Activated effector memory CD4-positive, alpha-beta T cell treated with anti-CD3 and anti-CD28 coated beads, Interleukin-2, amount 50 U/mL, for 16 hours (primary cell): ENCODE results near the gene GAB4.

ENCODE experiments used
- DNase-seq: peaks from one replicate; pipeline ENCODE4 v3.0.0-alpha.2; 2020

Gene GAB4

GRCh38 chr22:16987822-16988221, 20.2 kb downstream of the GAB4 start:
- DNase-seq, result no peak

- no peak for DNase-seq
Observed at GRCh38 chr22:16975155-16975885, 32.7 kb downstream of the GAB4 start.

DNA sequence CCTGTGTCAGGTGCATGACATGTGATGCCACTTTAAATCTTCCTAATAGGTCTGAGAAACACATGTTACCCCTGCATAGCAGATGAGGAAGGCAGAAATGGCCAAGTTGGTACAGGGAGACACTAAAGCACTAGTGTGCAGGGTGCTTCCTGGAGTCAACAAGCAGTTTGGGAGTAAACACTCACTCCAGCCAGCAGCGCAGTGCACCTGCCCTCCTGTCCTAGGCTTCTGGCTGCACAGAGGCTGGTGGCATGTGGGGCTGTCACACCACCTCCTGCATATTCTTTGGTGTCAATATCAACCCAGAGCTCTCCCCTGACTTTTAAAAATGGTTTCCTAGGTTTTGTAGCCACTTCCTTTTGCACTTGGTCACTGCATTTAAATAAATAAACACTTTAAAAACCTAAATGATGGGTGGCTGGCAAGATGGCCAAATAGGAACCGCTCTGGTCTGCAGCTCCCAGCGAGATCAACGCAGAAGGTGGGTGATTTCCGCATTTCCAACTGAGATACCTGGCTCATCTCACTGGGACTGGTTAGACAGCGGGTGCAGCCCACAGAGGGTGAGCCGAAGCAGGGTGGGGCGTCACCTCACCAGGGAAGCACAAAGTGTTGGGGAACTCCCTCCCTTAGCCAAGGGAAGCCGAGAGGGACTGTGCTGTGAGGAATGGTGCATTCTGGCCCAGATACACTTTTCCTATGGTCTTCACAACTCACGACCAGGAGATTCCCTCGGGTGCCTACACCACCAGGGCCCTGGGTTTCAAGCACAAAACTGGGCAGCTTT, 33.5 kb downstream of the GAB4 start:
- DNase-seq, result no peak

GRCh38 chr22:16973591-16974297, 34.3 kb downstream of the GAB4 start:
- no peak for DNase-seq

GRCh38 chr22:16972311-16972710, 35.7 kb downstream of the GAB4 start:
- DNase-seq, result no peak

DNA sequence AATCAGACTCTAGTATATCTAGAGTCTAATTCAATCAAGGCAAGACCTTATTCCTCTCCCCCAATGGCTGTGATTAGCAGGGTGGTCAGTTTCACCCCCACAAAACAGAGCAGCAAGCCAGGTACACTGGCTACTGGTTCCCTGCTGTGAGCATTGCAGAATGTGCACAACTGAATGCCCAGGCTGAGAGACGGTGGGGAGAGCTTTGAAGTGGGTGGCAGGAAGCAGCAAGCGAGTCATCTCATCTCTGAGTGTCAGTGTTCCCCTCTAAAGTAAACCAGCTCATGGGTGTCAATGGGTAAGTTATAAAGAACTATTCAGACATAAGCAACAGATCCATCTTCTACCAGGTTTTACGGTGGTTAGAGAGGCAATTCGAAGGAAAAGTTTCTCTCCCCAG, 37.6 kb downstream of the GAB4 start:
- peak; percentile 34 for DNase-seq

GRCh38 chr22:16969508-16970327, 38.3 kb downstream of the GAB4 start:
- peak; percentile 39 for DNase-seq

DNA sequence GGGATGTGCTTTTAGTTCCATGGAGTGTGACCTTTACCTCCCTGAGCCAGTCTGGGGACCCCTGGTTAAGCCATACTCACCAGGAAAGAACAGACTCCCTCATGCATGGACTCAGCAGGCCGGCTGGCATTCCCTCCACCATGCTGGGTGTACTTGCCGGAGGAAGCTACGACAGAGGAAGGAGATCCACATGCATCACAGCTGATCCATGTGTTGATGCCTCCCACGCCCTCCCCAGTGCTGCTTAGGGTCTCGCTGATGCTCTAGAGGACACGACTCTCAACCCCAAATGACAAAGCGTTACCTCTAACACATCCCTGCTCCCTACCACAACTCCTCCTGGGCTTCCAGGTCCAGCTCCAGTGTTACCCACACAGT, 39.8 kb downstream of the GAB4 start:
- peak; percentile 42 for DNase-seq

DNA sequence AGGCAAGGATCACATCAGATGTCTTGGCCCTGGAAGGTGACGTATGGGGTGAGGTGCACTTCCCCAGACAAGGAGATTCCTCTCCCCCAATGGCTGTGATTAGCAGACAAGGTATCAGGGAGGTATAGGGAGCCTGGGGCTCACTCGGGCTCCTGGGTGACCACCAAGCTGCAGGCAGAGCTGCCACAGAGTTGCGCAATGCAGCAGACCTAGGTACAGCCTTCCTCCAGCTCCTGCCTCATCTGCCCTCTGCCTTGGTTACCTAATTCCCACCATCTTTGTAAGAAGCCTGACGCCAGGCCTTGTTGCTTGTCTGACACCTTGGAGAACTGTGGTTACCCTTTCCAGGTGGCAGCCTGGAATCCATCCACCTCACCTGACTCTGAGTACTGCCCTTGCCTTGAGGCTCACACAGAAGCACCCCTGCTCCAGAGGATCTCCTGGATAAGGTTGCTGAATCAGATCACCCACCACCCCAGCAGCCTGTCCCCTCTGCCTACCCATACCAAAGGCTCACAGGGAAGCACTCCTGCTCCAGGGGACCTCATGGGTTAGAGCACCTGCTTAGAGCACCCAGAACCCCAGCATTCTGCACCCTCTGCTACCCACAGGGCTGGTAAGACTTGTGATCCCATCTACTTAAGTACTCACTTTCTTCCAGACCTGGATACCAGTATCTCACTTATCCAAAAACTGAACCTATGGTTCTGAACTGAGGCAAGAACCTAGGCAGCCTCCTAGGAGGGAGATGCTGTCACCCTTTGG, 40.4 kb downstream of the GAB4 start:
- peak; percentile 46 for DNase-seq

- no peak for DNase-seq
Observed at GRCh38 chr22:16966251-16966650, 41.8 kb downstream of the GAB4 start.

DNA sequence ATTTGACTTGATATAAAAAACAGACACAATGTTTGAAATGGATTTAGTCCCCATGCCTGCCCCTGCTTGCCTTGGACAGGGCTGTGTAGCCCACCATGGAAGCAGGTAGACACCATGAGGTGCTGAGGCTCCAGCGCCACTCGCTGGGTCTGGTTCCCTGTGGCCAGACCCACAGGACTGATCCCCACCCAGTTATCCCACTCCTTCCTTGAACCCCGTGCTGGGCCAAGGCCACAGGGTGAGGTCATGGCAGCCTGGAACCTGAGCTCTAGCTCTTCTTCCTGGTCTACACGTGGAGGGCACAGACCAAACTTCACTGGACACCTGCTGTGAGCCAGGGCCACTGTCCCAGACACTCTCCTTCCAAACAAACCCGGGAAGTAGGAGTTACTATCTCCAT, 42.5 kb downstream of the GAB4 start:
- DNase-seq, result peak; percentile 28

- peak; percentile 16 for DNase-seq
Observed at GRCh38 chr22:16965083-16965482, 42.9 kb downstream of the GAB4 start.

- DNase-seq, result no peak
Observed at GRCh38 chr22:16964366-16964765, 43.7 kb downstream of the GAB4 start.

DNA sequence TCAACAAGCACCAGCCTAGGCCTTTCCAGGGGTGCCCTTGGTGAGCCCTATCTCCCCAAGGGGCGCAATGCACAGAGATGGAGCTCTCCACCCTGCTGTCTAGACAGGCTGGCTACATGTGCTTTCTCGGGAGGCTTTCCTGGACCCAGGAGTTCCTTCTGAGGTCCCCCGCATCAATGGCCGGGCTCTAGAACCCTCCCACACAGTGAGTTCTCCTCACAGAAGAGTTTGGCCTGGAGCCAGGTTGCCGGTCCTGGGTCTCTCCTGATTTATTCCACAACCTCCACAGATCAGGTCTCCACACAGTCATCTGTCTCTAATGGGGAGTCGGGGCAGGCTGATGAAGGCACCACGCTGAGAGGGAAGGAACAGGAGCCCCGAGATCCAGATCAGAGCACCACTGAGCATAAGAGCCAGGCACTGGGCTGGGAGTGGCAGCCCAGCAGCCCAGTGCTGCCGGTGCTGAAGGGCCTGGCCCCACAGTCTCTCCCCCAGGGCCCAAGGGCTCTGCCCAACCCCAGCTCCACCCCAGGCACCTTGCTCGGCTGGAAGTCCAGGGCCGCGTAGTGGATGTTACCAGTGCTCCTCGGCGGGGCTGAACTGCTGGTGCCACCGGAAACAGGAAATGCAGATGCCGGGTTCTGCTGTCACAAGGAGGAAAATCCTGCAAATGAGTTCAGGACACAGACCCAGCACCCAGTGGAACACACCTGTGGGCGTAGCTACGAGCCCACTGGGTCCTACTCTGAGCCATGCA, 44.7 kb downstream of the GAB4 start:
- DNase-seq, result no peak

- DNase-seq, result no peak
Observed at GRCh38 chr22:16962501-16962900, 45.5 kb downstream of the GAB4 start.

- no peak for DNase-seq
Observed at GRCh38 chr22:16961477-16962186, 46.4 kb downstream of the GAB4 start.

GRCh38 chr22:16960884-16961249, 47.2 kb downstream of the GAB4 start:
- no peak for DNase-seq

DNA sequence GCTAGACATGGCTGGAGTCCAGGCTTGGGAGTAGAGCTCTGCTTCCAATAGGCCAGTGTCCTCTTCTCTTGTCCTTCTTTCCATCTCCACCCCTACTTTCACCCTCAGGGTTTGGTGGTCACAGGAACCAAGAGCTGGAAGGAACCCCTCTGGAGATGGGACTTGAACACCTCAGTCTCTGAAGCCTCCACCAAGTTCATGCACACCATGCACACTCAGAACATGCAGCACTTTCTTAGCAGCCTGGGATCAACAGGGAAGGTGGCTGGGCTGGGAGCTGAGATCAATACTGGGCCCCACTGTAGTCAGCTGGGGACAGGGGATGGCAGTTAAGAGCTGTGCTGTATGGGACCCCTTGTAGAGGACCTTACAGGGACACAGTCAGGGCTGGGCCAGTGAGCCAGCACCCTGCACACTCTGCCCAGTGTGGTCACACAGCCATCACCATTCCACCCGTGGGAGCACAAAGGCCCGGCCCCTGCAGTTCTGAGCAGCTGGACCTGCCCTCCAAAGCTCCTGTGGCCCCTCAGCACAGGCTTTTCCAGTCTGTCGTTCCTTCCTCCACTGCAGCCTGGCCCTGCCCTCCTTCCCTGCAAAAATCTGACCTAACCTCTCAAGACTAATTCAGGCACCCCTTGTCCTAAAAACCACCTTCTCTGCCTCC, 47.7 kb downstream of the GAB4 start:
- no peak for DNase-seq

- DNase-seq, result no peak
Observed at GRCh38 chr22:16959345-16959930, 48.6 kb downstream of the GAB4 start.

DNA sequence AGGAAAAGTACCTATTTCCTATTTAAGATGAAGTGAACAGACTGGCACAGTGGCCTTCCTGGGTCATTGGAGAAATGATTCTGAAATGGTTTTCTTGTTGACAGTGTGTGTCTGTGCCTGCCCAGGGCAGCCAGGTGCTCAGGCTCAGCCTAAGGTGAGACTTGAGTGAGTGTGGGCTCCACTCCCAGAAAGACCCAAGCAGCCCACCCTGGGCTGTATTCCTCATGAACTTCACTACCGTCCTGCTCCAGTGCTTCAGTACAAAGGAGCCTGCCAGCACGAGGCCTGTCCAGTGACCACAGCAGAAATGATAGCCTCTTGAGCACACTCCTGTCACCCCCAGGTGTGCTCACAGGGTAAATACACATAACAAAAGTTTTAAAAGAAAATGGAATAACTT, 49.5 kb downstream of the GAB4 start:
- no peak for DNase-seq
